ENCODE data around the gene DMD.

Gene DMD

DNA sequence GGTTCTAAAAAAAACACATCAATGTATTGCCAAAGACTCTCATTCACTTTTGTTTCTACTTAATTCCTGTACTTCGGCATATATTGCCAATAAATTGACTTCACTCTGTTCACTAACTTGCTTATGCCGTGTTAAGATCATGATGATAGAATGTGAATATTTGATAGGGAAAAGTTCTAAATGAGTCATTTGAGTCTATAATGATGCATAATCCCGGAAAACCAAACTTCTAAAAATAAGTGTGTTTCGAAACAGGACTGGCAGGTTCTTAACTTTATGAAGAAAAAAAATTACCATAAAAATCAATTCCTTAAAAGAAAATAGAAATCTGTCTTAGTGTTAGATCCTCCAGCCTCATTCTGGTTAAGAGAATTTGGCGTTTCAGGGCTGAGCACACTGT is 1752.0 kb downstream of the DMD start:
- Histone ChIP-seq H4K12ac (ENCODE audit: low read depth, low read length) (no peak overlapping the region), H2BK5ac (ENCODE audit: low read depth, low read length, poor library complexity) (no peak overlapping the region), H3K27me3 (ENCODE audit: insufficient read depth, low read length) (no peaks in the 10 kb centered on the region), H3K4ac (ENCODE audit: low read depth, low read length) (no peak overlapping the region), H3K79me2 (ENCODE audit: control insufficient read depth, insufficient read depth, low read length, poor library complexity) (no peaks in the 10 kb centered on the region), H2AK5ac (ENCODE audit: low read length) (no peak overlapping the region), H2BK120ac (ENCODE audit: insufficient read depth, low read length, poor library complexity) (no peak overlapping the region), H4K91ac (ENCODE audit: low read depth, low read length) (no peak overlapping the region), H3K4me2 (ENCODE audit: low read length) (no peak overlapping the region), H3K23ac (ENCODE audit: low read length) (no peak overlapping the region), H4K8ac (ENCODE audit: low read depth, low read length) (no peak overlapping the region), H3K9me3 (ENCODE audit: insufficient read depth, low read depth, low read length) (no peaks in the 10 kb centered on the region), H3K18ac (ENCODE audit: low read length) (no peak overlapping the region), H3K4me1 (ENCODE audit: control insufficient read depth in 1 of 2, insufficient read depth in 2 of 2, low read length in 2 of 2) (no peaks in the 10 kb centered on the region), H3K14ac (ENCODE audit: low read length) (no peak overlapping the region), H3K27ac (ENCODE audit: low read depth, low read length) (no peak overlapping the region), H3K9ac (ENCODE audit: low read length) (no peak overlapping the region), H2BK12ac (ENCODE audit: low read length) (no peak overlapping the region), H3K79me1 (ENCODE audit: low read length) (no peaks in the 10 kb centered on the region), H3K36me3 (ENCODE audit: control insufficient read depth in 1 of 2, insufficient read depth in 2 of 2, low read length in 2 of 2) (no peaks in the 10 kb centered on the region), H2AFZ (ENCODE audit: insufficient read depth, low read length, poor library complexity) (no peak overlapping the region), H3K4me3 (ENCODE audit: low read depth, low read length) (no peak overlapping the region)
- DNase-seq = no peak
- no CpG with 5 or more reads among the region's 5 CpGs for WGBS (ENCODE audit: extremely low coverage, insufficient coverage, insufficient read length)

DNA sequence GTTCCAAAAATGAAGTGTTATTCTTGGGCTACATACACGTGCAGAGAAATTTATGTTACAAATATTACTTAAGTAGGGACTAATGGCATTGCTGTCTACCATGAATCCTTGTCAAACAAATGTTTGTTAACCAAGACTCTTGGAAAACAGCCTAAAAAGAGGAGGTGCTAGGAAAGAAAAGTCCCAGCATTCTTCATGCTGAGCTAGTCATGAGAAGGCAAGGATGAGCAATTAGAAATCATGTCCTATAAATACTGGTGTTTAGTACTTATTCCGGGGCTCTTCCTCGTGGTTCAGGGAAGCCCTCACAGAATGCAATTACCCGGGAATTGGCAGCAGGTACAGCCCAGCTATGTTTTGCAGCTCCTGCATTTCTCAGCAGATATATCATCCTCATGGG is 1761.4 kb downstream of the DMD start:
- DNase-seq = no peak
- H3K18ac ChIP-seq (ENCODE audit: low read length) = no peak overlapping the region
- no CpG with 5 or more reads among the region's 4 CpGs for WGBS (ENCODE audit: extremely low coverage, insufficient coverage, insufficient read length)

DNA sequence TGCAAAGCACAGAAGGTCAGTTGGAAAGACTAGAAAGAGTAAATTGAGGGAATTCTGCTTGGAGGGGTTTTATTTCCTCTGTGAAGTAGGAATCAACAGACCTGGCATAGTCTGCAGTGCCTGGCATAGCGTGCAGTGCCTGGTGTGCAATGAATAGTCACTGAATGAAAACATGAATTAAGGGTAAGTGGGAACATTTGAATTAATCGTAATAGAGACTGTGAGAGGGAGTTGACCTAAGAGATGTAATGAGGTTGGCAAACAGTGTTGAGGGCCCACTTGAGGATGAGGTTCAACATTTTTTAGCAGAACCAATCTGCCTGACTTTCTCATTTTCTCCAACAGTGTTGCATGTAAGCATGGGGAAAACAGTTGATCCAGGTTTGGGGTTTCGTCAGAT is 1762.3 kb downstream of the DMD start:
- Histone ChIP-seq H3K79me1 (ENCODE audit: low read length) (no peaks in the 10 kb centered on the region), H4K91ac (ENCODE audit: low read depth, low read length) (no peak overlapping the region), H3K4me2 (ENCODE audit: low read length) (no peak overlapping the region), H3K9ac (ENCODE audit: low read length) (no peak overlapping the region), H2BK5ac (ENCODE audit: low read depth, low read length, poor library complexity) (no peak overlapping the region), H2BK12ac (ENCODE audit: low read length) (no peak overlapping the region), H3K4me3 (ENCODE audit: low read depth, low read length) (no peak overlapping the region), H3K79me2 (ENCODE audit: control insufficient read depth, insufficient read depth, low read length, poor library complexity) (no peaks in the 10 kb centered on the region), H2AFZ (ENCODE audit: insufficient read depth, low read length, poor library complexity) (no peak overlapping the region), H3K4ac (ENCODE audit: low read depth, low read length) (no peak overlapping the region), H3K36me3 (ENCODE audit: control insufficient read depth in 1 of 2, insufficient read depth in 2 of 2, low read length in 2 of 2) (no peaks in the 10 kb centered on the region), H4K8ac (ENCODE audit: low read depth, low read length) (no peak overlapping the region), H4K12ac (ENCODE audit: low read depth, low read length) (no peak overlapping the region), H3K27ac (ENCODE audit: low read depth, low read length) (no peak overlapping the region), H3K27me3 (ENCODE audit: insufficient read depth, low read length) (no peaks in the 10 kb centered on the region), H3K18ac (ENCODE audit: low read length) (no peak overlapping the region), H2BK120ac (ENCODE audit: insufficient read depth, low read length, poor library complexity) (no peak overlapping the region), H2AK5ac (ENCODE audit: low read length) (no peak overlapping the region), H3K4me1 (ENCODE audit: control insufficient read depth in 1 of 2, insufficient read depth in 2 of 2, low read length in 2 of 2) (no peaks in the 10 kb centered on the region), H3K23ac (ENCODE audit: low read length) (no peak overlapping the region), H3K9me3 (ENCODE audit: insufficient read depth, low read depth, low read length) (no peaks in the 10 kb centered on the region), H3K14ac (ENCODE audit: low read length) (no peak overlapping the region)
- WGBS (ENCODE audit: extremely low coverage, insufficient coverage, insufficient read length) = no CpG with 5 or more reads among the region's 3 CpGs
- DNase-seq = no peak

More for the DNA sequence above, 1761.4 kb downstream of the DMD start:
- H3K27me3 ChIP-seq (ENCODE audit: insufficient read depth, low read length) = no peaks in the 10 kb centered on the region
- H3K14ac ChIP-seq (ENCODE audit: low read length) = no peak overlapping the region
- no peak overlapping the region for H3K23ac ChIP-seq (ENCODE audit: low read length)
- H3K27ac ChIP-seq (ENCODE audit: low read depth, low read length) = no peak overlapping the region
- no peaks in the 10 kb centered on the region for H3K9me3 ChIP-seq (ENCODE audit: insufficient read depth, low read depth, low read length)
- no peak overlapping the region for H2AFZ ChIP-seq (ENCODE audit: insufficient read depth, low read length, poor library complexity)
- no peak overlapping the region for H4K91ac ChIP-seq (ENCODE audit: low read depth, low read length)
- H4K12ac ChIP-seq (ENCODE audit: low read depth, low read length) = no peak overlapping the region
- no peak overlapping the region for H2BK12ac ChIP-seq (ENCODE audit: low read length)
- H3K9ac ChIP-seq (ENCODE audit: low read length) = no peak overlapping the region
- H3K79me1 ChIP-seq (ENCODE audit: low read length) = no peaks in the 10 kb centered on the region
- H2BK5ac ChIP-seq (ENCODE audit: low read depth, low read length, poor library complexity) = no peak overlapping the region
- H3K4ac ChIP-seq (ENCODE audit: low read depth, low read length) = no peak overlapping the region
- H3K4me3 ChIP-seq (ENCODE audit: low read depth, low read length) = no peak overlapping the region
- no peak overlapping the region for H2BK120ac ChIP-seq (ENCODE audit: insufficient read depth, low read length, poor library complexity)
- no peaks in the 10 kb centered on the region for H3K79me2 ChIP-seq (ENCODE audit: control insufficient read depth, insufficient read depth, low read length, poor library complexity)
- no peaks in the 10 kb centered on the region for H3K36me3 ChIP-seq (ENCODE audit: control insufficient read depth in 1 of 2, insufficient read depth in 2 of 2, low read length in 2 of 2)
- no peak overlapping the region for H3K4me2 ChIP-seq (ENCODE audit: low read length)
- no peak overlapping the region for H4K8ac ChIP-seq (ENCODE audit: low read depth, low read length)
- H2AK5ac ChIP-seq (ENCODE audit: low read length) = no peak overlapping the region
- H3K4me1 ChIP-seq (ENCODE audit: control insufficient read depth in 1 of 2, insufficient read depth in 2 of 2, low read length in 2 of 2) = no peaks in the 10 kb centered on the region

DNA sequence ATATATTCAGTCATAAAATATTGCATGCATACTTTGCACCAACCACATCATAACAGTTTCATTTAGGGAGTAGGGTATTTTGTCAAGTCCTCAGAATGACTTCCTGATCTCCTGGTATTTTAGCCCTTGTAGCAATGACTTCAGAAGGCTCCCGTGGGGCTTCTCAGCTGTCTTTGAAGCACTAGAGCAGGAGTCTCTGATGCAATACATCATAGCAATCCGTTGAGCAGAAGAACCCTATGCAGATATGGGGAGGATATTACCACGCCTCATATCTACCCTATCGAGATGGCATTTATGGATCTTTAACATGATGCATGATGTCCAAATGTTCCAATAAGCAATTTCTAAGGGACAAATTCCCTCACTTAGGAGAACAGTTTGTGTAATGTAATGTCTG is 1765.8 kb downstream of the DMD start:
- Histone ChIP-seq H3K9ac (ENCODE audit: low read length) (no peak overlapping the region), H4K12ac (ENCODE audit: low read depth, low read length) (no peak overlapping the region), H3K14ac (ENCODE audit: low read length) (no peak overlapping the region), H3K4me3 (ENCODE audit: low read depth, low read length) (no peak overlapping the region), H3K9me3 (ENCODE audit: insufficient read depth, low read depth, low read length) (no peaks in the 10 kb centered on the region), H2BK5ac (ENCODE audit: low read depth, low read length, poor library complexity) (no peak overlapping the region), H2BK12ac (ENCODE audit: low read length) (no peak overlapping the region), H3K23ac (ENCODE audit: low read length) (no peak overlapping the region), H3K79me1 (ENCODE audit: low read length) (no peaks in the 10 kb centered on the region), H3K27ac (ENCODE audit: low read depth, low read length) (no peak overlapping the region), H3K4me1 (ENCODE audit: control insufficient read depth in 1 of 2, insufficient read depth in 2 of 2, low read length in 2 of 2) (no peaks in the 10 kb centered on the region), H3K4me2 (ENCODE audit: low read length) (no peak overlapping the region), H3K79me2 (ENCODE audit: control insufficient read depth, insufficient read depth, low read length, poor library complexity) (no peaks in the 10 kb centered on the region), H4K91ac (ENCODE audit: low read depth, low read length) (no peak overlapping the region), H2AK5ac (ENCODE audit: low read length) (no peak overlapping the region), H4K8ac (ENCODE audit: low read depth, low read length) (no peak overlapping the region), H3K18ac (ENCODE audit: low read length) (no peak overlapping the region), H2BK120ac (ENCODE audit: insufficient read depth, low read length, poor library complexity) (no peak overlapping the region), H3K4ac (ENCODE audit: low read depth, low read length) (no peak overlapping the region), H2AFZ (ENCODE audit: insufficient read depth, low read length, poor library complexity) (no peak overlapping the region), H3K36me3 (ENCODE audit: control insufficient read depth in 1 of 2, insufficient read depth in 2 of 2, low read length in 2 of 2) (no peaks in the 10 kb centered on the region), H3K27me3 (ENCODE audit: insufficient read depth, low read length) (no peaks in the 10 kb centered on the region)
- no CpG with 5 or more reads among the region's 4 CpGs for WGBS (ENCODE audit: extremely low coverage, insufficient coverage, insufficient read length)
- DNase-seq = no peak

Measured in trophoblast cell (in vitro differentiated cells and primary cell).